Ovary (tissue), 3 donors: ENCODE results near the gene SRY.

ENCODE experiments used
- EP300 ChIP-seq: sonication (generic); formaldehyde crosslinking; IDR thresholded peaks from one replicate; pipeline ENCODE4 v1.6.1; 2017; ENCODE audit warnings: antibody characterized with exemption
- POLR2A ChIP-seq: fragments of 450-650 bp; IDR thresholded peaks from one replicate; pipeline ENCODE4 v1.6.1; 2017; ENCODE audit warnings: antibody characterized with exemption, mild to moderate bottlenecking, moderate library complexity
- TF ChIP-seq, protein P1 (sequence below), 3 donors: fragments of 450-650 bp in 2 of 3; fragments of 200-600 bp in 1 of 3; IDR thresholded peaks; one replicate each; pipeline versions ENCODE4 v1.5.1 to v1.8.0; 2016 to 2022; ENCODE audit warnings: antibody characterized with exemption in 3 of 3, mild to moderate bottlenecking in 1 of 3
- donor health status: DM: no; HTN: no; CAD: no.

DNA sequence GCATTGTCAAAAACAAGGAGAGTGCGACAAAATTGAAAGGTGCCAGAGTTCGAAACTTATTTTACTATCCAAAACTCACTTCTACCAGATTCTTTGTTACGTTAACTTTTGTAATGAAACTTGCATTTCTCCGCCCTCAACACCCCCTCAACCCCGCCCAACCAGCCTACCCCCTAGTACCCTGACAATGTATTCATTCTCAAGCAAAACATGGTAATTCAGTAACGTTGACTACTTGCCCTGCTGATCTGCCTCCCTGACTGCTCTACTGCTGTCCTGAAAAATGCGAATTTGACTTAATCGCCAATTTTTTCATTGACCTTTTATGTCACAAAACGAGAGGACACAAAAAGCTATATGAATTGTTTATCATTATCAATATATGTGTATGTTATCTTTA, at the start of gene SRY:
- TF ChIP-seq POLR2A (no peak), EP300 (no peak)
- TF ChIP-seq, protein P1, sequence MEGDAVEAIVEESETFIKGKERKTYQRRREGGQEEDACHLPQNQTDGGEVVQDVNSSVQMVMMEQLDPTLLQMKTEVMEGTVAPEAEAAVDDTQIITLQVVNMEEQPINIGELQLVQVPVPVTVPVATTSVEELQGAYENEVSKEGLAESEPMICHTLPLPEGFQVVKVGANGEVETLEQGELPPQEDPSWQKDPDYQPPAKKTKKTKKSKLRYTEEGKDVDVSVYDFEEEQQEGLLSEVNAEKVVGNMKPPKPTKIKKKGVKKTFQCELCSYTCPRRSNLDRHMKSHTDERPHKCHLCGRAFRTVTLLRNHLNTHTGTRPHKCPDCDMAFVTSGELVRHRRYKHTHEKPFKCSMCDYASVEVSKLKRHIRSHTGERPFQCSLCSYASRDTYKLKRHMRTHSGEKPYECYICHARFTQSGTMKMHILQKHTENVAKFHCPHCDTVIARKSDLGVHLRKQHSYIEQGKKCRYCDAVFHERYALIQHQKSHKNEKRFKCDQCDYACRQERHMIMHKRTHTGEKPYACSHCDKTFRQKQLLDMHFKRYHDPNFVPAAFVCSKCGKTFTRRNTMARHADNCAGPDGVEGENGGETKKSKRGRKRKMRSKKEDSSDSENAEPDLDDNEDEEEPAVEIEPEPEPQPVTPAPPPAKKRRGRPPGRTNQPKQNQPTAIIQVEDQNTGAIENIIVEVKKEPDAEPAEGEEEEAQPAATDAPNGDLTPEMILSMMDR (IDR thresholded peaks at IDR 0.05) = no peak
